Central memory CD8-positive, alpha-beta T cell (primary cell): ENCODE measurements around the gene AACS.

Experiments used
- ATAC-seq: fragments of 150-1000 bp; cut with Tn5 transposase; replicated peaks from 2 replicates; pipeline ENCODE4 v1.10.0; 2022; ENCODE audit warnings: mild to moderate bottlenecking, moderate FRiP score, moderate number of reproducible peaks; ENCODE audit not compliant: poor library complexity, severe bottlenecking; ENCODE audit errors: extremely low read depth
- DNase-seq, 2 donors: peaks; one replicate each; pipeline ENCODE4 v3.0.0; 2021; ENCODE audit warnings: low spot score in 2 of 2
- H3K27ac Mint-ChIP-seq: one replicate; pipeline ENCODE4 v1.8.0; 2022; ENCODE audit warnings: low read depth, mild to moderate bottlenecking, moderate library complexity, mixed read lengths
- H3K27me3 Mint-ChIP-seq: one replicate; pipeline ENCODE4 v1.8.0; 2022; ENCODE audit warnings: mixed read lengths
- H3K36me3 Mint-ChIP-seq: one replicate; pipeline ENCODE4 v1.8.0; 2022; ENCODE audit warnings: mild to moderate bottlenecking, moderate library complexity, mixed read lengths; ENCODE audit not compliant: insufficient read depth
- H3K4me1 Mint-ChIP-seq: one replicate; pipeline ENCODE4 v1.8.0; 2022; ENCODE audit warnings: mixed read lengths
- H3K4me3 Mint-ChIP-seq: one replicate; pipeline ENCODE4 v1.8.0; 2022; ENCODE audit warnings: mild to moderate bottlenecking, moderate library complexity, mixed read lengths
- H3K9me3 Mint-ChIP-seq: one replicate; pipeline ENCODE4 v1.8.0; 2022; ENCODE audit warnings: mixed read lengths

Gene AACS

GRCh38 chr12:125178222-125178621, 113.0 kb downstream of the AACS start:
- Mint-ChIP-seq H3K9me3 (no peaks in the 10 kb centered on the region), H3K27ac (no peak overlapping the region), H3K36me3 (no peaks in the 10 kb centered on the region), H3K4me3 (no peak overlapping the region), H3K27me3 (peaks cover 84% of the 10 kb centered on the region), H3K4me1 (peaks cover 3% of the 10 kb centered on the region)
- DNase-seq (no peak), ATAC-seq (no peak)

GRCh38 chr12:125180144-125180543, 114.9 kb downstream of the AACS start:
- ATAC-seq (no peak), DNase-seq (no peak)
- Mint-ChIP-seq H3K4me3 (no peak overlapping the region), H3K27ac (no peak overlapping the region), H3K4me1 (peaks cover 5% of the 10 kb centered on the region), H3K36me3 (no peaks in the 10 kb centered on the region), H3K27me3 (peaks cover 91% of the 10 kb centered on the region), H3K9me3 (no peaks in the 10 kb centered on the region)

DNA sequence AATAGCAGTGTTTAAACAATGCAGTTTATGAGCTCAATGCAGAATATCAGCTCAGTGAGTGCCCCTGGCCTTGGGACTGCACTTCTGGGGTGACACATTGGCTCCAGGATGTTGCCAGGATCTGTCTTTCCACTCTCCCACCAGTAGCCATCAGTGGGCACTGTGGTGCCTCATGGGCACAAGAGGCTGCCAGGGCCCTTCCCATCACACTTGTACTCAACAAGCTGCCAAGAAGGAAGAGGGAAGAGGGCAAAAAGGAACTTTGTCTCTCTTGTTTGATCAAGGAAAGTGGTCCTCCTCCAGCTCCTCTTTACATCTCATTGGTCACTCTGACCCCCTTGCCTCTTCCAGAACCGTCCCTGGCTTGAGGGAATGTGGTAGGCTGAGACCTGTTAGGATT, 115.9 kb downstream of the AACS start:
- DNase-seq (no peak), ATAC-seq (no peak)
- Mint-ChIP-seq H3K27me3 (peaks cover 89% of the 10 kb centered on the region), H3K4me1 (peaks cover 5% of the 10 kb centered on the region), H3K36me3 (no peaks in the 10 kb centered on the region), H3K27ac (no peak overlapping the region), H3K4me3 (no peak overlapping the region), H3K9me3 (no peaks in the 10 kb centered on the region)

DNA sequence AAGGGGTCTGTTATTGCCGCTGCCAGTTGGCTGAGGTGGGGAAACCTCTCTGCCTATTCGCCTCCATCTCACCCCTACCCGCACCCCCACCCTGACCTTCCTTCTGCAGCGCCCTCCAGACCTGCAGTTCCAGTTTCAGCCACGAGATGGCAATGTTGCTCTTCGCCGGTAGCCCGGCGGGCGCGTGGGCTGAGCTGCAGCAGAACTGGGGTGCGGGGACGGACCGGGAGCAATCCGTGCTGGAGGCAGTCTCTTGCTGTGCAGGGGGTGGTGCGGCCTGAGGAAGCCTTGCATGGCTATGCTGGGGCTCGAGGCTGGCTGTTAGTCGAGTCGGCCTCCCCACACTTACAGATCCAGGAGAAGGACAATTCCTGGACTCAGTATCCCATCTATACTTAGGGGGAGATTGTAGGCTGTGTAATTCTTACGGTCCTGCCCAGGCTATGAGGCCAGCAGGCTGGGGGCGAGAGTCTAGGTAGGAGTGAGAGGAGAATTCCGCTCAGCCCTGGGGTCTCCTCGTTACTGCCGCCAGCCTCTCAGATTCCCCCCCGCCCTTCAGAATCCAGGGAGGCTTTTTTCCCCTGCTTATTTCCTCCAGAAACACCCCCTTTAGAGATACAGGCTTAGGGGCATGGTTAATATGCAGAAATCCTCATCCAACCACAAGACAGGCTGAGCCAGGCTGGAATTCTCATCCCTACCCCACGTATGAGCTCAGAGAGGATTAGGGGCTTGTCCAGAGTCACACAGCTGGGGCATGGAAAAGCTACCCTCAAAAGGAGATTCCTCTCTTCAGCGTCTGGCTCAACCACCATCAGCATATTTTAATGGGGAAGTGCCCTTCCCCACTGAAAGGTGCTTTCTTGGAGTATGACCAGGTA, 118.2 kb downstream of the AACS start:
- H3K4me3 Mint-ChIP-seq, result peak overlapping the region; percentile 36
- ATAC-seq, result peak; percentile 62

GRCh38 chr12:125184213-125184967, 119.2 kb downstream of the AACS start:
- DNase-seq (no peak), ATAC-seq (no peak)
- H3K4me1 Mint-ChIP-seq, result peaks cover 5% of the 10 kb centered on the region
- no peaks in the 10 kb centered on the region for H3K9me3 Mint-ChIP-seq
- no peak overlapping the region for H3K27ac Mint-ChIP-seq
- no peaks in the 10 kb centered on the region for H3K36me3 Mint-ChIP-seq
- H3K4me3 Mint-ChIP-seq, result peak overlapping the region; percentile 29
- H3K27me3 Mint-ChIP-seq, result peaks cover 80% of the 10 kb centered on the region

More for the DNA sequence above, 118.2 kb downstream of the AACS start:
- Mint-ChIP-seq H3K27me3 (peaks cover 77% of the 10 kb centered on the region), H3K36me3 (no peaks in the 10 kb centered on the region), H3K9me3 (no peaks in the 10 kb centered on the region), H3K27ac (no peak overlapping the region), H3K4me1 (peaks cover 5% of the 10 kb centered on the region)
- peak; percentile 51 to 79 for DNase-seq

- ATAC-seq, result no peak
- peaks cover 5% of the 10 kb centered on the region for H3K4me1 Mint-ChIP-seq
- H3K27me3 Mint-ChIP-seq, result peaks cover 85% of the 10 kb centered on the region
- H3K4me3 Mint-ChIP-seq, result peak overlapping the region; percentile 29
- DNase-seq, result no peak
- no peak overlapping the region for H3K27ac Mint-ChIP-seq
- H3K9me3 Mint-ChIP-seq, result no peaks in the 10 kb centered on the region
- H3K36me3 Mint-ChIP-seq, result no peaks in the 10 kb centered on the region
These were observed 120.1 kb downstream of the AACS start for GRCh38 chr12:125185311-125185739.

GRCh38 chr12:125185740-125186470, 120.7 kb downstream of the AACS start, which contains the start of gene TMEM132B:
TMEM132B (plus strand) TSS chr12:125186386.
- Mint-ChIP-seq H3K36me3 (no peaks in the 10 kb centered on the region), H3K9me3 (no peaks in the 10 kb centered on the region), H3K27ac (no peak within 1 kb of the TSS), H3K4me3 (peak within 1 kb of the TSS; percentile 29), H3K4me1 (peaks cover 5% of the 10 kb centered on the region), H3K27me3 (peaks cover 83% of the 10 kb centered on the region)
- DNase-seq (no peak), ATAC-seq (no peak)

DNA sequence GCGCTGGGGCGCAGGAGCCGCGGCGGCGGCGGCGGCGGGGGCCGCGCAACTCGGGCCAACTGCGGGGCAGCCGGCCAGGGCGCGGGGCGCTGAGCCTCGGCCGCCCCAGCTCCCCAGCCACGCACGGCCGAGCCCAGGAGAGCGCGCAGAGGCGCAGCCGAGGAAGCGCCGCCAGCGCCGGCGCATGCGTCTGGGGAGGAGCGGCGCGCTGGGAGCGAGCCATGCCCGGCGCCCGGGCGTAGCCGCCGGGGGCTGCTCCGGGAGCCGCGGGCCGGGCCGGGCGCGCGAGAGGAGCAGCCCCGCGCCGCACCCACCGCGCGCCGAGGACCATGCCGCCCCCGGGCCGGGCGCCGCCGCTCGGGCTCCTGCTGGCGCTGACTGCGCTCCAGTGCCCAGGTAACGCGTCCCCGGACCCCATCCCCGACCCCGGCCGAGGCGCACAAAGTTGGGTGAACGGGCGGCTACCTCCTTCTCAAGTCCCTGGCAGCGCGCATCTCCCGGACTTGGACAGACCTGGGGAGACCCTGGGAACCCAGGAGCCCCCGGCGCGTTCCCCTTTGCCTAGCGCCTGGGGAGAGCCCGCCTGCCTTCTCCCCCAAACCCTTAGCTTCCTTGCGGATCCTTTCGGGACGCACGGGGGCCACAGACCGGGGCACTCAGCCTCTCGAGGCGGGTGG, 121.4 kb downstream of the AACS start:
- Mint-ChIP-seq H3K9me3 (no peaks in the 10 kb centered on the region), H3K4me1 (peaks cover 5% of the 10 kb centered on the region), H3K36me3 (no peaks in the 10 kb centered on the region), H3K4me3 (no peak overlapping the region), H3K27ac (no peak overlapping the region), H3K27me3 (peaks cover 82% of the 10 kb centered on the region)
- ATAC-seq (no peak), DNase-seq (no peak)

GRCh38 chr12:125187148-125187745, 122.0 kb downstream of the AACS start:
- peak overlapping the region; percentile 21 for H3K4me3 Mint-ChIP-seq
- H3K27ac Mint-ChIP-seq, result no peak overlapping the region
- peaks cover 5% of the 10 kb centered on the region for H3K4me1 Mint-ChIP-seq
- H3K27me3 Mint-ChIP-seq, result peaks cover 82% of the 10 kb centered on the region
- H3K36me3 Mint-ChIP-seq, result no peaks in the 10 kb centered on the region
- no peaks in the 10 kb centered on the region for H3K9me3 Mint-ChIP-seq
- DNase-seq (no peak), ATAC-seq (no peak)

- Mint-ChIP-seq H3K27me3 (peaks cover 82% of the 10 kb centered on the region), H3K27ac (no peak overlapping the region), H3K36me3 (no peaks in the 10 kb centered on the region), H3K4me3 (peak overlapping the region; percentile 21), H3K4me1 (peaks cover 4% of the 10 kb centered on the region), H3K9me3 (no peaks in the 10 kb centered on the region)
- ATAC-seq (no peak), DNase-seq (no peak)
These were observed 122.8 kb downstream of the AACS start for GRCh38 chr12:125187780-125188741.

GRCh38 chr12:125189015-125189414, 123.8 kb downstream of the AACS start:
- DNase-seq (no peak), ATAC-seq (no peak)
- H3K36me3 Mint-ChIP-seq, result no peaks in the 10 kb centered on the region
- no peaks in the 10 kb centered on the region for H3K4me1 Mint-ChIP-seq
- no peak overlapping the region for H3K4me3 Mint-ChIP-seq
- H3K27ac Mint-ChIP-seq, result no peak overlapping the region
- no peaks in the 10 kb centered on the region for H3K9me3 Mint-ChIP-seq
- H3K27me3 Mint-ChIP-seq, result peaks cover 82% of the 10 kb centered on the region
